Measurements from ENCODE around the gene EFCAB12. TPM values are rescaled to one million over a fixed set of nuclear protein-coding genes. Genes with fewer than 3 reads are reported as not detected.
A peak's percentile ranks its signal among the peaks of the same experiment; 100 is the strongest.

EFCAB12 gene
- total RNA-seq, result 1 to 10 TPM in 1 of 2 donors, under 1 TPM in 1; 0.47 to 3.5 TPM
- polyA plus RNA-seq (ENCODE audit: insufficient read length in 6 of 6), result 1 to 10 TPM; 2.2 to 5.7 (median 4.1) TPM
- long read RNA-seq, donor 1, result 0 reads
- long read RNA-seq, donor 2, result 0 reads
- long read RNA-seq, donor 3, partial matches to known transcripts, result 38 of 38 reads
- long read RNA-seq, donor 3, other reads (novel, unspliced or antisense), result 0 of 38 reads
- long read RNA-seq, donor 4, result 0 reads
- long read RNA-seq, donor 5, result 0 reads
- long read RNA-seq, donor 6, partial matches to known transcripts, result 32 of 32 reads
- long read RNA-seq, donor 6, other reads (novel, unspliced or antisense), result 0 of 32 reads
- long read RNA-seq, donor 7, result 0 reads
- long read RNA-seq, donor 8, partial matches to known transcripts, result 0 of 1 reads
- long read RNA-seq, donor 8, other reads (novel, unspliced or antisense), result 0 of 1 reads
- long read RNA-seq, donor 9, result 0 reads
- long read RNA-seq, donor 10, partial matches to known transcripts, result 2 of 4 reads
- long read RNA-seq, donor 10, other reads (novel, unspliced or antisense), result 1 of 4 reads
- long read RNA-seq, donor 11, partial matches to known transcripts, result 0 of 1 reads
- long read RNA-seq, donor 11, other reads (novel, unspliced or antisense), result 0 of 1 reads
- long read RNA-seq, donor 12, result 0 reads

DNA sequence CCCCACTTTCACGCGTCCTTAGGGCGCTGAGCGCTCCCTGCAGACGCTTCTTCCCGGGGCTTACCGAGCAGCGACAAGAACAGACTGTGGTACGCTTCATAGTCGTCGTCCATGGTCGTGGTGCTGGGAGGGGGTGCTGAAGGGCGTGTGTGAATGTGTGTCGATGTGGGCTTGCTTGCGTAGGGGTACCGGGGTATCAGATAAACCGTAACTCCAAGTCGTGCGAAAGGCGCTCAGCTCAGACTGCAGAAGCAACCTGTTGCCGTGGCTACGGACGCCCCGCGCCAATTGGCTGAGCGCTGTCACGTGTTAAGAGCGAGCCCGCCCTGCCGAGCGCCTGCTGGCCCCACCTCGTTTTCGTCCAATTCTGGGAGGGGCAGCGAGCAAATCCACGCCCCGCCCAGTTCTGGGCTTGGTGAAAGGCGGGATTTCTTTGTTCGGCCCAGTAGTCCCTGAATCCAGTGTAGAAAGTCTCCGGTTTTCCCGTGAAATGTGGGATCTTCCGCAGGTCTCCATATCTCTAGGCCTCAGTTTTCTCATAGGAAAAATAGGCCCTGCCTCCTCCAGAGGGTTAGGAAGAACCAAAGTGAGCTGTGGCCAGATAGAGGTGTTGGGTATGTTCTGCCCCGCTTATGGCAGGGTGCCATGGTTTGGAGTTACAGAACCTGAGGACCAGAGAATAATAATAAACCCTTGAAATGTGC lies at the start of gene EFCAB12:
Gene EFCAB12, minus strand, starts transcription at position 261 of the 704 bp plus-strand sequence. Its CDS starts 148 bp downstream, at position 113.
- Histone ChIP-seq H3K36me3 (peaks cover 0 to 41% of the 10 kb centered on the region in 2 donors), H3K4me1 (peaks cover 0 to 24% of the 10 kb centered on the region in 2 donors), H3K9me3 (no peaks in the 10 kb centered on the region), H3K27me3 (no peaks in the 10 kb centered on the region), H3K4me3 (peak within 1 kb of the TSS; percentile 35 to 43), H3K27ac (peak within 1 kb of the TSS; percentile 29 to 49)
- intact Hi-C loops (cut with DNase I), result no loop called here
- ATAC-seq, result peak; percentile 98
- TF ChIP-seq, protein P1, sequence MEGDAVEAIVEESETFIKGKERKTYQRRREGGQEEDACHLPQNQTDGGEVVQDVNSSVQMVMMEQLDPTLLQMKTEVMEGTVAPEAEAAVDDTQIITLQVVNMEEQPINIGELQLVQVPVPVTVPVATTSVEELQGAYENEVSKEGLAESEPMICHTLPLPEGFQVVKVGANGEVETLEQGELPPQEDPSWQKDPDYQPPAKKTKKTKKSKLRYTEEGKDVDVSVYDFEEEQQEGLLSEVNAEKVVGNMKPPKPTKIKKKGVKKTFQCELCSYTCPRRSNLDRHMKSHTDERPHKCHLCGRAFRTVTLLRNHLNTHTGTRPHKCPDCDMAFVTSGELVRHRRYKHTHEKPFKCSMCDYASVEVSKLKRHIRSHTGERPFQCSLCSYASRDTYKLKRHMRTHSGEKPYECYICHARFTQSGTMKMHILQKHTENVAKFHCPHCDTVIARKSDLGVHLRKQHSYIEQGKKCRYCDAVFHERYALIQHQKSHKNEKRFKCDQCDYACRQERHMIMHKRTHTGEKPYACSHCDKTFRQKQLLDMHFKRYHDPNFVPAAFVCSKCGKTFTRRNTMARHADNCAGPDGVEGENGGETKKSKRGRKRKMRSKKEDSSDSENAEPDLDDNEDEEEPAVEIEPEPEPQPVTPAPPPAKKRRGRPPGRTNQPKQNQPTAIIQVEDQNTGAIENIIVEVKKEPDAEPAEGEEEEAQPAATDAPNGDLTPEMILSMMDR (IDR thresholded peaks at IDR 0.05), result no peak
- peak; percentile 89 to 99 (median 96) for DNase-seq

DNA sequence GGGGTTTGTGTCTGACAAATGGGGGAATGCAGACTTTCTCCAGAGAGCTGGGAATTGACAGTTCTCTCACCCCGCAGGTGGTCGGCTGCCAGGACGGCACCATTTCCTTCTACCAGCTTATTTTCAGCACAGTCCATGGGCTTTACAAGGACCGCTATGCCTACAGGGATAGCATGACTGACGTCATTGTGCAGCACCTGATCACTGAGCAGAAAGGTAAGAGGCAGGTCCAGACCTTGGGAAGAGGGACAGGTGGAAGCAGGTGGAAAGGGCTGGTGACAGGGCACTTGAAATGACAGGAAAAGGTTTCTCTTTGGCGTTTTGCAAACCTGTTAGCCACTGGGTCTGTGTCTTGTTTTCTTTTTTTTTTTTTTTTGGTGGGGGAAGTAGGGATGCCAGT lies 48.1 kb upstream of the EFCAB12 start:
- H3K27me3 ChIP-seq, result no peaks in the 10 kb centered on the region
- no peaks in the 10 kb centered on the region for H3K9me3 ChIP-seq
- no peak overlapping the region for H3K27ac ChIP-seq
- H3K4me3 ChIP-seq, result no peak overlapping the region
- intact Hi-C loops (cut with DNase I), result no loop called here
- peaks cover 0 to 64% of the 10 kb centered on the region in 2 donors for H3K36me3 ChIP-seq
- no peak for ATAC-seq
- TF ChIP-seq, protein P1 (IDR thresholded peaks at IDR 0.05), result no peak
- DNase-seq, result no peak
- peaks cover under 1 to 1% of the 10 kb centered on the region in 2 donors for H3K4me1 ChIP-seq

DNA sequence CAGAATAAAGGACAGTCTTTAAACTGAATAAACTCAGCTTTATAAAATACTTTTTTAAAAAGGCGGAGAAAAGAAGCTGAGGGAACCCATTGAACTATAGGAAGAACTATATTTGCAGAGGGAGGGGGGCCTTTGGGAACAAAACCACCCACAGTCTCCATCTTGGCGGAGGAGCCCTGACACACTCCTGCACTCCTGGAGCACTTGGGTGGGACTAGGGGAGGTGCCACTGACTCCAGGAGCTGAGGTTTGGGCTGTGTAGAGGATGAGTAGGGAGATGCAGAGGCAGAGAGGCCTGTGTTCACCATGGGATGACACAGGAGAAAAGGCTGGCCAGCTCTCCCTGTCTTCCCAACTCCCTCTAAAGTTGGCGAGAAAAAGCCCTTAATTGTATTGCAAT lies 47.4 kb upstream of the EFCAB12 start:
- Histone ChIP-seq H3K36me3 (peaks cover 0 to 69% of the 10 kb centered on the region in 2 donors), H3K27ac (no peak overlapping the region), H3K9me3 (no peaks in the 10 kb centered on the region), H3K27me3 (no peaks in the 10 kb centered on the region), H3K4me3 (no peak overlapping the region), H3K4me1 (no peaks in the 10 kb centered on the region)
- intact Hi-C loops (cut with DNase I), result no loop called here
- DNase-seq (no peak), ATAC-seq (no peak)
- TF ChIP-seq, protein P1 (IDR thresholded peaks at IDR 0.05), result no peak

DNA sequence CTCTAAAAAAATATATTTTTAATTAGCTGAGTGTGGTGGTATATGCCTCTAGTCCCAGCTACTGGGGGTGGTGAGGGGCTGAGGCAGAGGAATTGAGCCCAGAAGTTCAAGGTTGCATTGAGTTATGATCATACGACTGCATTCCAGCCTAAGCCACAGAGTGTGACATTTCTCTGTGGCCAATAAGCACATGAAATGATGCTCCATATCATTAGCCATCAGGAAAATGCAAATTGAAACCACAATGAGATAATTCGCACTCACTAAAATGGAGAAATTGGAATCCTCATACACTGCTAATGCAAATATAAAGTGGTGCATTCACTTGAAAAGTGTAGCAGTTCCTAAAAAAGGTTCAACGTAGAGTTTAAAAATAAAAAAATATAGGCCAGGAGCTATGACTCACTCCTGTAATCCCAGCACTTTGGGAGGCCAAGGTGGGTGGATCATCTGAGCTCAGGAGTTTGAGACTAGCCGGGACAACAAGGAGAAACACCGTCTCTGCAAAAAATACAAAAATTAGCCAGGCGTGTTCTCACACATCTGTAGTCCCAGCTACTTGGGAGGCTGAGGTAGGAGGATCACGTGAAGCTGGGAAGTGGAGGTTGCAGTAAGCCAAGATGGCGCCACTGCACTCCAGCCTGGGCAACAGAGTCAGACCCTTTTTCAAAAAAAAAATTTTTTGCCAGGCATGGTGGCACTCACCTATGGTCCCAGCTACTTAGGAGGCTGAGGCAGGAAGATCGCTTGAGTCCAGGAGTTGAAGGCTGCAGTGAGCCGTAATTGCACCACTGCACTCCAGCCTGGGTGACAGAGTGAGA lies 46.8 kb upstream of the EFCAB12 start:
- ATAC-seq (no peak), DNase-seq (no peak)
- Histone ChIP-seq H3K27me3 (no peaks in the 10 kb centered on the region), H3K4me3 (no peak overlapping the region), H3K4me1 (no peaks in the 10 kb centered on the region), H3K27ac (no peak overlapping the region), H3K9me3 (no peaks in the 10 kb centered on the region), H3K36me3 (peaks cover 0 to 65% of the 10 kb centered on the region in 2 donors)
- TF ChIP-seq, protein P1 (IDR thresholded peaks at IDR 0.05), result no peak
- intact Hi-C loops (cut with DNase I), result no loop called here

Measured in left lung (tissue), 14 donors.